Uterus (tissue), 4 donors: ENCODE results near the gene FAM98B. TPM values are rescaled to one million over a fixed set of nuclear protein-coding genes. Genes with fewer than 3 reads are reported as not detected.

Experiments used
- DNase-seq, 2 donors: peaks; one replicate each; pipeline ENCODE4 v3.0.0-alpha.2; 2019 to 2020
- H3K27ac ChIP-seq, 2 donors: fragments of 200-600 bp; sonication (generic); 1 replicate in 1 of 2; 2 replicates in 1 of 2; pipeline ENCODE4 v1.5.1; 2016 to 2018
- H3K27me3 ChIP-seq, 2 donors: fragments of 200-600 bp; sonication (generic); one replicate each; pipeline ENCODE4 v1.5.1; 2018 to 2019; ENCODE audit warnings: control low read depth in 1 of 2
- H3K36me3 ChIP-seq, 2 donors: fragments of 200-600 bp; sonication (generic); one replicate each; pipeline ENCODE4 v1.5.1; 2019; ENCODE audit warnings: control low read depth in 1 of 2
- H3K4me1 ChIP-seq, 2 donors: fragments of 200-600 bp; sonication (generic); one replicate each; pipeline ENCODE4 v1.5.1; 2018 to 2019; ENCODE audit warnings: control low read depth in 1 of 2
- H3K4me3 ChIP-seq, 2 donors: fragments of 200-600 bp; sonication (generic); 1 replicate in 1 of 2; 2 replicates in 1 of 2; pipeline ENCODE4 v1.5.1; 2018 to 2019; ENCODE audit warnings: mild to moderate bottlenecking in 1 of 2
- H3K9me3 ChIP-seq, 2 donors: fragments of 200-600 bp; sonication (generic); one replicate each; pipeline ENCODE4 v1.5.1; 2019; ENCODE audit warnings: control low read depth in 1 of 2
- CTCF ChIP-seq, 4 experiments: fragments of 200-600 bp in 2 of 4; fragments of 450-650 bp in 2 of 4; sonication (generic) in 2 of 4; IDR thresholded peaks; one replicate each; pipeline ENCODE4 v1.5.1; 2016 to 2019; ENCODE audit warnings: antibody characterized with exemption in 4 of 4, mild to moderate bottlenecking in 2 of 4, moderate library complexity in 1 of 4
- POLR2A ChIP-seq, 2 donors: fragments of 450-650 bp; IDR thresholded peaks; one replicate each; pipeline ENCODE4 v1.6.1; 2016; ENCODE audit warnings: antibody characterized with exemption in 2 of 2, mild to moderate bottlenecking in 1 of 2, moderate library complexity in 1 of 2
- intact Hi-C: fragments of 100-400 bp; cut with DNase I; formaldehyde crosslinking; loops from one replicate; pipeline ENCODE4 v1.15.1; 2023; ENCODE audit warnings: low total_unique reads
- total RNA-seq, 4 donors: library from RNA; depleted of rRNA in 3 of 4; stranded (reverse); fragments of >200 nt in 3 of 4; gene quantifications; one replicate each; pipeline versions ENCODE4 v1.1.0 to v1.2.4, GENCODE V29; 2014 to 2023
- donor health status: DM: yes; HTN: yes; CAD: no.

The FAM98B gene
- total RNA-seq, 4 donors from 2014 or later = 7.4 to 46.0 (median 33.2) TPM

GRCh38 chr15:38460543-38460942 is 6.6 kb downstream of the FAM98B start:
- intact Hi-C loops = no loop called here
- DNase-seq = no peak
- H3K36me3 ChIP-seq = no peaks in the 10 kb centered on the region
- no peak for TF ChIP-seq POLR2A (IDR thresholded peaks at IDR 0.05)
- no peaks in the 10 kb centered on the region for H3K9me3 ChIP-seq
- H3K4me3 ChIP-seq = no peak overlapping the region
- H3K27ac ChIP-seq = no peak overlapping the region
- no peaks in the 10 kb centered on the region for H3K4me1 ChIP-seq
- H3K27me3 ChIP-seq = no peaks in the 10 kb centered on the region

GRCh38 chr15:38461066-38461833 is 7.3 kb downstream of the FAM98B start:
- Histone ChIP-seq H3K4me3 (no peak overlapping the region), H3K36me3 (no peaks in the 10 kb centered on the region), H3K27me3 (no peaks in the 10 kb centered on the region), H3K4me1 (no peaks in the 10 kb centered on the region), H3K27ac (no peak overlapping the region), H3K9me3 (no peaks in the 10 kb centered on the region)
- intact Hi-C loops = no loop called here
- TF ChIP-seq POLR2A (IDR thresholded peaks at IDR 0.05) (no peak), CTCF (IDR thresholded peaks at IDR 0.05) (no peak)
- no peak for DNase-seq

- Histone ChIP-seq H3K27ac (no peak overlapping the region), H3K4me3 (no peak overlapping the region), H3K9me3 (no peaks in the 10 kb centered on the region), H3K4me1 (no peaks in the 10 kb centered on the region), H3K36me3 (no peaks in the 10 kb centered on the region), H3K27me3 (no peaks in the 10 kb centered on the region)
- no peak for DNase-seq
- TF ChIP-seq POLR2A (IDR thresholded peaks at IDR 0.05) (no peak), CTCF (IDR thresholded peaks at IDR 0.05) (no peak)
- intact Hi-C loops = no loop called here
Observed at GRCh38 chr15:38463893-38464292, 10.0 kb downstream of the FAM98B start.

- Histone ChIP-seq H3K27ac (no peak overlapping the region), H3K27me3 (no peaks in the 10 kb centered on the region), H3K36me3 (no peaks in the 10 kb centered on the region), H3K4me1 (no peaks in the 10 kb centered on the region), H3K4me3 (no peak overlapping the region), H3K9me3 (no peaks in the 10 kb centered on the region)
- no peak for DNase-seq
- no peak for TF ChIP-seq CTCF (IDR thresholded peaks at IDR 0.05)
- TF ChIP-seq POLR2A (IDR thresholded peaks at IDR 0.05) = no peak
- intact Hi-C loops = no loop called here
Observed at GRCh38 chr15:38464675-38465074, 10.7 kb downstream of the FAM98B start.

GRCh38 chr15:38470816-38471215 is 16.9 kb downstream of the FAM98B start:
- Histone ChIP-seq H3K4me3 (no peak overlapping the region), H3K4me1 (no peaks in the 10 kb centered on the region), H3K9me3 (no peaks in the 10 kb centered on the region), H3K27ac (no peak overlapping the region), H3K27me3 (no peaks in the 10 kb centered on the region), H3K36me3 (no peaks in the 10 kb centered on the region)
- no peak for DNase-seq
- intact Hi-C loops = no loop called here
- TF ChIP-seq POLR2A (IDR thresholded peaks at IDR 0.05) (no peak), CTCF (IDR thresholded peaks at IDR 0.05) (no peak)
